Mucosa of rectum (tissue), 2 donors: ENCODE measurements around the gene PACRG.

ENCODE experiments used
- H3K27ac ChIP-seq, 2 donors: one replicate each; pipeline ENCODE4 v1.7.0; 2013; ENCODE audit warnings: inconsistent platforms in 2 of 2, low read depth in 2 of 2, low read length in 2 of 2
- H3K27me3 ChIP-seq, 2 donors: one replicate each; pipeline ENCODE4 v1.7.0; 2013; ENCODE audit warnings: low read length in 2 of 2; ENCODE audit not compliant: control insufficient read depth in 2 of 2, insufficient read depth in 2 of 2
- H3K36me3 ChIP-seq, 2 donors: one replicate each; pipeline ENCODE4 v1.7.0; 2013; ENCODE audit warnings: low read length in 2 of 2; ENCODE audit not compliant: control insufficient read depth in 2 of 2, insufficient read depth in 2 of 2
- H3K4me1 ChIP-seq, 2 donors: one replicate each; pipeline ENCODE4 v1.7.0; 2013; ENCODE audit warnings: low read length in 2 of 2, mild to moderate bottlenecking in 1 of 2; ENCODE audit not compliant: control insufficient read depth in 2 of 2, insufficient read depth in 2 of 2
- H3K4me3 ChIP-seq, 2 donors: one replicate each; pipeline ENCODE4 v1.7.0; 2013; ENCODE audit warnings: low read length in 2 of 2
- H3K9ac ChIP-seq, 2 donors: one replicate each; pipeline ENCODE4 v1.7.0; 2013; ENCODE audit warnings: low read length in 2 of 2, low read depth in 1 of 2, mild to moderate bottlenecking in 1 of 2
- H3K9me3 ChIP-seq, 2 donors: one replicate each; pipeline ENCODE4 v1.7.0; 2013; ENCODE audit warnings: low read length in 2 of 2; ENCODE audit not compliant: control insufficient read depth in 2 of 2
- donor health status: healthy.
- donor health status: Normal muscosa, but diverticular disease.

Gene PACRG

GRCh38 chr6:163333701-163334663, 606.2 kb downstream of the PACRG start:
- H3K9ac ChIP-seq = no peak overlapping the region
- no peaks in the 10 kb centered on the region for H3K27me3 ChIP-seq
- no peak overlapping the region for H3K4me3 ChIP-seq
- H3K27ac ChIP-seq = no peak overlapping the region
- H3K9me3 ChIP-seq = no peaks in the 10 kb centered on the region
- no peaks in the 10 kb centered on the region for H3K36me3 ChIP-seq
- H3K4me1 ChIP-seq = no peaks in the 10 kb centered on the region

GRCh38 chr6:163335056-163335455, 607.3 kb downstream of the PACRG start:
- no peak overlapping the region for H3K27ac ChIP-seq
- H3K9ac ChIP-seq = no peak overlapping the region
- no peaks in the 10 kb centered on the region for H3K27me3 ChIP-seq
- no peaks in the 10 kb centered on the region for H3K36me3 ChIP-seq
- no peak overlapping the region for H3K4me3 ChIP-seq
- H3K4me1 ChIP-seq = peaks cover 0 to 2% of the 10 kb centered on the region in 2 donors
- H3K9me3 ChIP-seq = no peaks in the 10 kb centered on the region

GRCh38 chr6:163335671-163336545, 608.1 kb downstream of the PACRG start:
- no peaks in the 10 kb centered on the region for H3K9me3 ChIP-seq
- H3K4me1 ChIP-seq = peaks cover 0 to 2% of the 10 kb centered on the region in 2 donors
- no peak overlapping the region for H3K27ac ChIP-seq
- no peak overlapping the region for H3K9ac ChIP-seq
- H3K36me3 ChIP-seq = no peaks in the 10 kb centered on the region
- H3K4me3 ChIP-seq = no peak overlapping the region
- H3K27me3 ChIP-seq = no peaks in the 10 kb centered on the region

- H3K9ac ChIP-seq = no peak overlapping the region
- H3K27ac ChIP-seq = no peak overlapping the region
- no peaks in the 10 kb centered on the region for H3K9me3 ChIP-seq
- H3K4me3 ChIP-seq = no peak overlapping the region
- no peaks in the 10 kb centered on the region for H3K36me3 ChIP-seq
- H3K27me3 ChIP-seq = no peaks in the 10 kb centered on the region
- H3K4me1 ChIP-seq = peaks cover 0 to 2% of the 10 kb centered on the region in 2 donors
Measured at GRCh38 chr6:163336961-163337360, 609.2 kb downstream of the PACRG start.

GRCh38 chr6:163337958-163338357, 610.2 kb downstream of the PACRG start:
- no peak overlapping the region for H3K4me3 ChIP-seq
- H3K4me1 ChIP-seq = peaks cover 0 to 2% of the 10 kb centered on the region in 2 donors
- H3K9ac ChIP-seq = no peak overlapping the region
- no peaks in the 10 kb centered on the region for H3K9me3 ChIP-seq
- H3K27ac ChIP-seq = no peak overlapping the region
- H3K36me3 ChIP-seq = no peaks in the 10 kb centered on the region
- H3K27me3 ChIP-seq = no peaks in the 10 kb centered on the region

GRCh38 chr6:163338671-163339405, 611.1 kb downstream of the PACRG start:
- Histone ChIP-seq H3K27ac (no peak overlapping the region), H3K4me3 (no peak overlapping the region), H3K36me3 (no peaks in the 10 kb centered on the region), H3K9me3 (no peaks in the 10 kb centered on the region), H3K27me3 (no peaks in the 10 kb centered on the region), H3K4me1 (peaks cover 0 to 2% of the 10 kb centered on the region in 2 donors), H3K9ac (no peak overlapping the region)

GRCh38 chr6:163339466-163339865, 611.7 kb downstream of the PACRG start:
- Histone ChIP-seq H3K27me3 (no peaks in the 10 kb centered on the region), H3K9me3 (no peaks in the 10 kb centered on the region), H3K9ac (no peak overlapping the region), H3K27ac (no peak overlapping the region), H3K4me3 (no peak overlapping the region), H3K4me1 (peaks cover 0 to 2% of the 10 kb centered on the region in 2 donors), H3K36me3 (no peaks in the 10 kb centered on the region)

GRCh38 chr6:163340201-163340887, 612.6 kb downstream of the PACRG start:
- Histone ChIP-seq H3K9me3 (no peaks in the 10 kb centered on the region), H3K4me3 (no peak overlapping the region), H3K9ac (no peak overlapping the region), H3K4me1 (peaks cover 0 to 2% of the 10 kb centered on the region in 2 donors), H3K36me3 (no peaks in the 10 kb centered on the region), H3K27me3 (no peaks in the 10 kb centered on the region), H3K27ac (no peak overlapping the region)

- Histone ChIP-seq H3K9ac (no peak overlapping the region), H3K36me3 (no peaks in the 10 kb centered on the region), H3K27ac (no peak overlapping the region)
Measured at GRCh38 chr6:163341224-163342061, 613.7 kb downstream of the PACRG start.

More at GRCh38 chr6:163341224-163342061, 613.7 kb downstream of the PACRG start:
- H3K9me3 ChIP-seq = no peaks in the 10 kb centered on the region
- peaks cover 0 to 2% of the 10 kb centered on the region in 2 donors for H3K4me1 ChIP-seq
- no peaks in the 10 kb centered on the region for H3K27me3 ChIP-seq
- H3K4me3 ChIP-seq = no peak overlapping the region
